Measurements from ENCODE around the gene LMF2. TPM values are rescaled to one million over a fixed set of nuclear protein-coding genes. Genes with fewer than 3 reads are reported as not detected.

The LMF2 gene
- total RNA-seq, 1 donor from 2014 or later, result 66.2 TPM

DNA sequence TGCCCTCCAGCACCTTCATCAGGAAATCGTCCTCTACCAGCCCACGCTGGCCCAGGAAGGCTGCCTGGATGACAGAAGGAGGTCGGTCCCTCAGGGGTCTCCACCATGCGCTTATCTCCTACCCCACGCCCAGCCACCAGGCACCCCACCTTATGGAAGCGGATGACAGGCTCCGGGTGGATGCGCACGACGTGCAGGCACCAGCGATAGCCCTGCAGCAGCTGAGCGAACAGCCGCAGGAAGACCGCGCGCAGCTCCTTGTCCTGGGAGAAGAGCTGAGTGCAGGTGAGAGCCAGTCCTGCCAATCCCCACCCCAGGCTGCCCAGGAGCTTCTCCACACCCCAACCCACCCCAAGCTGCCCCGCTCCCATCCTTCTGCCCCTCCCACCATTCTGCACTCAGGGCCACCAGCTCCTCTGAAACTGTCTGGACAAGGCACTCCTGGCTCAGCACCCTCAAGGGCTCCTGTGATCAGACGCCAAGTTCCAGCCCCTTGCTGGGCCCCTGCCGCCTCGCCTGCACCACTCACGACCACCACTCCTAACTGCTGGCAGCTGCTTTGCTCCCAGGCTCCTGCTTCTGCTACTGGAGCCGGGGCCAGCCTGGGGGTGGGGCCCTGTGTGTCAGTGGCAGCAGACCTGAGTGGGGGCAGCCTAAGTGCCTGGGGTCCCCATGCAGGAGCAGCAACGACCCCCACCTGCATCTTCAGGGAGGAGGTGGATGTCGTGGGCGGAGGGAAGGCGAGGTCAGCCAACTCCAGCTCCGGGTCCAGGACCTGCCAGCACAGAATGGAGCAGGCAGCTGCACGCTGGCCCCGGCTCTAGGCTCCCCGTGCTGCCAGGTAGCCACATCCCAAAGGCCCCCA lies 42.2 kb downstream of the LMF2 start:
- DNase-seq (ENCODE audit: low spot score in 2 of 2, unreplicated experiment in 2 of 2), result no peak
- Mint-ChIP-seq H3K4me3 (no peak overlapping the region), H3K9me3 (no peaks in the 10 kb centered on the region), H3K27ac (no peak overlapping the region), H3K4me1 (peaks cover 3% of the 10 kb centered on the region), H3K36me3 (peaks cover 14% of the 10 kb centered on the region), H3K27me3 (ENCODE audit: low read depth) (no peaks in the 10 kb centered on the region)
- TF ChIP-seq, protein P1, sequence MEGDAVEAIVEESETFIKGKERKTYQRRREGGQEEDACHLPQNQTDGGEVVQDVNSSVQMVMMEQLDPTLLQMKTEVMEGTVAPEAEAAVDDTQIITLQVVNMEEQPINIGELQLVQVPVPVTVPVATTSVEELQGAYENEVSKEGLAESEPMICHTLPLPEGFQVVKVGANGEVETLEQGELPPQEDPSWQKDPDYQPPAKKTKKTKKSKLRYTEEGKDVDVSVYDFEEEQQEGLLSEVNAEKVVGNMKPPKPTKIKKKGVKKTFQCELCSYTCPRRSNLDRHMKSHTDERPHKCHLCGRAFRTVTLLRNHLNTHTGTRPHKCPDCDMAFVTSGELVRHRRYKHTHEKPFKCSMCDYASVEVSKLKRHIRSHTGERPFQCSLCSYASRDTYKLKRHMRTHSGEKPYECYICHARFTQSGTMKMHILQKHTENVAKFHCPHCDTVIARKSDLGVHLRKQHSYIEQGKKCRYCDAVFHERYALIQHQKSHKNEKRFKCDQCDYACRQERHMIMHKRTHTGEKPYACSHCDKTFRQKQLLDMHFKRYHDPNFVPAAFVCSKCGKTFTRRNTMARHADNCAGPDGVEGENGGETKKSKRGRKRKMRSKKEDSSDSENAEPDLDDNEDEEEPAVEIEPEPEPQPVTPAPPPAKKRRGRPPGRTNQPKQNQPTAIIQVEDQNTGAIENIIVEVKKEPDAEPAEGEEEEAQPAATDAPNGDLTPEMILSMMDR (IDR thresholded peaks at IDR 0.05; ENCODE audit: unreplicated experiment), result no peak

DNA sequence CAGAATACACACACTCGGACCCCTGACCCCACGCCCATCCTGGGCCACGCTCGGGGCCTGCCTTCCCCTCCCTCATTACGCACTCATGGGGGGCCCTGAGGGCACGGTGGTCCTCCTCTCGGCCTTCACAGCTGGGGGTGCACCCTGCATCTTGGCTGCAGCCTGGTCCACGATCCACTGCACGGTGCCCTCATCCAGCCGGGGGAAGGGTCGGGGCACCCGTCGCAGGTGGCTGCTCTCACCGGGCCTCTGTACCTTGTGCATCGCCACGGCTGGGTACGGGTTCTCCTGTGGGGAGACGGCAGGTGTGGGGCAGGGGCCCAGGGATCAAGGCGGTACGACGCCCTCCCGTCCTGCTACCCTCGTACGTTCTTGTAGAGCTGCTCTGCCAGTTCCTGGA lies 43.1 kb downstream of the LMF2 start:
- Mint-ChIP-seq H3K4me3 (no peak overlapping the region), H3K36me3 (peaks cover 16% of the 10 kb centered on the region), H3K4me1 (peaks cover 2% of the 10 kb centered on the region), H3K27me3 (ENCODE audit: low read depth) (no peaks in the 10 kb centered on the region), H3K27ac (no peak overlapping the region), H3K9me3 (no peaks in the 10 kb centered on the region)
- DNase-seq (ENCODE audit: low spot score in 2 of 2, unreplicated experiment in 2 of 2), result no peak
- TF ChIP-seq, protein P1 (IDR thresholded peaks at IDR 0.05; ENCODE audit: unreplicated experiment), result no peak

DNA sequence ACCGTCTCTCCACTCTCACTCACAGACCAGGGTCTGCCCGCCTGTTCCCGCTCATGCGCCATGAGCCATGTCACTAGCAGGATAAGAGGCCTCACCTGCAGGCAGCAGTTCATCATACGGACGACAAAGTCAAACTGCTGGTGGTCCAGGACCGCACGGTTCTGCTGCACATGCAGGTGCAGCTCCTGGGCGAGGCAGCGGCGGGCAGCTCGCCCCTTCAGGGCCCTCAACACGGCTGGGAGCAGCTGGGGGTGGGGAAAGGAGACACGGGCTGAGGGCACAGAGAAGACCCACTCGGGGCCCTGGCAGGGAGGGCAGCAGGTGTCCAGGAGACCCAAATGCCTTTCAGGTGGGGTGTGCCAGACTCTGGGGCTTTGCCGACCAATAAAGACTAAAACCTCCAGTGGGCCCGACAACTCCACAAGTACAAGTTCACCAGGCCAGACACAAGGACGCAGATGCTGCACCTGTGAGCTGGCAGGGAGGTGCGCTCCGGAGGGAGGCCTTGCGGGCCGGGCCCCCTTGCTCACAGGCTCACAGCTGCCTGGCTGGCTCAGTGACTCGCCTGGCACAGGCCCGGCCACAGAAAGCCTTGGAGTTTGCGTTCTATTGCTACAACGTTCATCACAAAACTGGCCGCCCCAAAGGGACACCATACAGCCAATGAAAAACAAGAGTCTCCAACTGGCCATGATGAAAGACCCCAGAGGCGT lies 44.2 kb downstream of the LMF2 start:
- DNase-seq (ENCODE audit: low spot score in 2 of 2, unreplicated experiment in 2 of 2), result no peak
- no peaks in the 10 kb centered on the region for H3K27me3 Mint-ChIP-seq (ENCODE audit: low read depth)
- H3K4me3 Mint-ChIP-seq, result no peak overlapping the region
- no peaks in the 10 kb centered on the region for H3K9me3 Mint-ChIP-seq
- TF ChIP-seq, protein P1 (IDR thresholded peaks at IDR 0.05; ENCODE audit: unreplicated experiment), result no peak
- H3K36me3 Mint-ChIP-seq, result peaks cover 21% of the 10 kb centered on the region
- H3K27ac Mint-ChIP-seq, result no peak overlapping the region
- H3K4me1 Mint-ChIP-seq, result peaks cover 2% of the 10 kb centered on the region

DNA sequence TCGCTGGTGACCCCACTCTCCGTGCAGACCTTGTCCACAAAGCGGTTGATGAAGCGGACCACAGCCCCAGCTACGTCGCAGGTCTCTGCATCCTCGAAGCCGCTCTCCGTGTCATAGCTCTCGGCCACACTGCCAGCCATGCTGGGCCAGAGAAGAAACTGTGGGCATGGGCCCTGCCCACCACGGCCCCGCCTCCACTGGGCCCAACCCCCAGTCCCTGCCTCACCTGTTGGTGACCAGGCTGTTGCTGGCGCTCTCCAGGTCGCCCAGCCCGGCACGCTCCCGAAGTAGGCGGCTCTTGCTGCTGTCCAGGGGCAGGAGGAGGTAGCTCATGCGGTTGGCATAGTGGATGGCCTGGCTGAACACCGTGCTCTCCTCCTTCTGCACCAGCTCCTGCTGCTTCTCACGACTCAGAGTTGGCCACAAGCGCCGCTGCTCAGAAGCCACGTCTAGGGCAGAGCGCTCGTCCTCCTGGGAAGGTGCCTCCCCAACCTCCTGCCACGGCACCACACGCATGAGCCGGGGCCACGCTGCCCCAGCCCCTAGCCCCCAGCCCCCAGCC lies 45.4 kb downstream of the LMF2 start:
- TF ChIP-seq, protein P1 (IDR thresholded peaks at IDR 0.05; ENCODE audit: unreplicated experiment), result no peak
- Mint-ChIP-seq H3K9me3 (no peaks in the 10 kb centered on the region), H3K4me3 (no peak overlapping the region), H3K4me1 (peaks cover 2% of the 10 kb centered on the region), H3K36me3 (peaks cover 25% of the 10 kb centered on the region), H3K27me3 (ENCODE audit: low read depth) (no peaks in the 10 kb centered on the region), H3K27ac (no peak overlapping the region)
- DNase-seq (ENCODE audit: low spot score in 2 of 2, unreplicated experiment in 2 of 2), result no peak

DNA sequence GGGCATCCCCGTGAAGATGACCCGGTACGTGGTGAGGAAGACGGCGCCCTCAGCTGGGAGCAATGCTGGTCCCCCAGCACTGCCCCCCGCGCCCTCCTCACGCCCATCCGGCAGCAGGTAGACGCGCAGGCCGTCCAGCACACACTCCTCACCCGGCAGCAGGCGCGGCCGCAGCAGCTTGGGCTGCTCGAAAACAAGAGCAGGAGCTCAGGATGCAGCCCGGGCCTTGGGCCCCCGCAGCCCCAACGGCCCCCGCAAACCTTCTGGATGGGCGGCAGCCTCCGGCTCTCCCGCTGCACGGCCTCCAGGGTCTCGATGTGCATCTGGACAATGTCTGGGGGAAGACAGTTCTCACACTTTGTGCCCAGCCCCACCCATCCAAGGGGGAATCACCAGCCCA lies 46.0 kb downstream of the LMF2 start:
- no peaks in the 10 kb centered on the region for H3K9me3 Mint-ChIP-seq
- H3K36me3 Mint-ChIP-seq, result peaks cover 25% of the 10 kb centered on the region
- TF ChIP-seq, protein P1 (IDR thresholded peaks at IDR 0.05; ENCODE audit: unreplicated experiment), result no peak
- H3K4me1 Mint-ChIP-seq, result peaks cover 2% of the 10 kb centered on the region
- H3K27me3 Mint-ChIP-seq (ENCODE audit: low read depth), result no peaks in the 10 kb centered on the region
- H3K27ac Mint-ChIP-seq, result no peak overlapping the region
- no peak for DNase-seq (ENCODE audit: low spot score in 2 of 2, unreplicated experiment in 2 of 2)
- no peak overlapping the region for H3K4me3 Mint-ChIP-seq

Data from mesothelial cell of epicardium (in vitro differentiated cells).